A204.1 (cell line): ENCODE results near the gene TUBA4B.
"Not testable (repeated sequence)": the region's sequence is repeated elsewhere in the genome, so short reads cannot be mapped to it uniquely, and the experiment has no call there.

Experiments
- FAIRE-seq: peaks from 2 replicates; lab custom pipeline; 2012; peaks lifted over from hg19 to GRCh38; lab: Jason Lieb, UNC

The TUBA4B gene

GRCh38 chr2:219291910-219292490 lies 39.0 kb downstream of the TUBA4B start:
- no peak for FAIRE-seq

- FAIRE-seq: no peak
Observed at GRCh38 chr2:219292616-219293015, 39.6 kb downstream of the TUBA4B start.

GRCh38 chr2:219293736-219294231 lies 40.7 kb downstream of the TUBA4B start:
- FAIRE-seq: no peak

DNA sequence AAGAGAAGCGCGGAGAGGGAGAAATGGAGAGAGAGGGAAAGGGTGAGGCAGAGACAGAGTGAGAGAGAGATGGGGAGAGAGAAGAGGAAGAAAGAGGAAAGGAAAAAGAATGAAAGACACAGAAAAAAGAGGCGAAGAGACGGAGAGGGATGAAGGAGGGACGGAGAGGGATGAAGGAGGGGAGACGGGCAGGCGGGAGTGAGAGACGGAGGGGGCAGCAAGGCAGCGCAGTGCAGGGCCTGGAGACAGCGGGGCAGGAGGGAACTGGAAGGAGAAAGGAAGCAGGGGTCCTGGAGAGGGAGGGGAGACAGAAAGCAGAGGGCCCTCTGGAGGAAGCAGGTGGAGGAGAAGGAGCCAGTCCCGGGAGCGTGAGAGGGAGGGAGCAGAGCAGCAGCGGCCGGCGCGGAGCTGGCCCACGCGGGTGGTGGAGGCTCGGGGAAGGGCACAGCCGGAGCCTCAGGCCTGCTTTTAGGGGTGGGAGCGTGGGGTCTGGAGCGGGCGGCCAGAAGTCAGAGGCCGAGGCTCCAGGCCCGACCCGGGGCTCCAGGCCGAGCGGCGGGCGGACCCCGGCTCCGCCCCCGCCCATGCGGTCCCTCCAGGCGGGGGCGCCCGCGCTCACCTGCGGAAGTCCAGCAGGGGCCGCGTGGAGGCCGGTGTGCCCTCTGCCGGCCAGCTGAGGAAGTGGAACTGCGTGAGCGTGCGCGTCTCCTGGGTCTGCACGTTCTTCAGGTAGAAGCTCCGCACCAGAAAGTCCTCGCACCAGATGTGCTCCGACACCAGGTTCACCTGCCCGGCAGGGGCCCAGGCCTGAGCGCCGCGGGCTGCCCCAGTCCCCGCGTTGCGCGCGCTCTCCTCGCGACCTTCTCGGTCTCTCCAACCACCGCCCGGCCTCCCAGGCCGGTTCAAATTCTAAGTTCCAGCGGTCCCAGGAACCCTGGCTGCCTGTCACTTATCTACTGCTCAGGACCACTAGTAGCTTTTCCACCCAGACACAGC lies 41.6 kb downstream of the TUBA4B start:
- FAIRE-seq: no peak

- no peak for FAIRE-seq
Observed at GRCh38 chr2:219296142-219296541, 43.1 kb downstream of the TUBA4B start.

DNA sequence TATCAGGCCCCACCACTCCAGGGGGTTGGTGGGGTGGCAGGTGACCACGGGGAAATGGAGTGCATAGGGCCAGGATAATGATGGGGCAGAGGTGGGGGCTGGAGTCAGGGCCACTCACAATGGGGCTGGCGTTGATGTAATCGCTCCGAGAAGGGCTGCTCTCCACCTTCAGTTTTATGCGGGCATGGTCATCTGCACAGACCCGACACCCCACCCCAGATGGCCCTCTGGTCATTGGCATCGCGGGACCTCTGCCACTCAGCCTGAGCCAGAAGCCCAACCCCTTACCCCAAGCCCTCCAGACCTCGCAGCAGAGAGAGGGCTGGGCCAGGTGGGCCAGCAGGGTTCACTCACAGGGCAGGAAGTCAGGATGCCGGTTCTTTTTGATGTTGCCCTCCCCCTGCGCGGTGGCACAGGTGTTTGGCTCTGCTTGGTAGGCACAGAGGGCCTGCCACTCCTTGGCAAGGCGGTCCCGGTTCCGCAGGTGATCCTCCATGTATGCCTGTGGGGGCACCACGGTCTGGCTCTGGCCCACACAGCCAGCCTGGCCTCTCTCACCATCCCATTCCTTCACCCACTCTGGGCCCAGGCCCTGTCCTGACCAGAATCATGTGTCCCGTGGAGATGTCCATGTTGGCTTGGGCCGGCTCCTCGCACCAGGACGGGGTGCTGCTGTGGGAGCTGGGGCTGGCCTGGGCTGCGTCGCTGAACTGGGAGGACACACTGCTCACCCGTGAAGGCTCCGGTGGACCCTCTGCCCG lies 43.8 kb downstream of the TUBA4B start:
- FAIRE-seq: no peak

- no peak for FAIRE-seq
Observed at GRCh38 chr2:219297766-219298456, 44.9 kb downstream of the TUBA4B start.

- FAIRE-seq: no peak
Observed at GRCh38 chr2:219298759-219299371, 45.8 kb downstream of the TUBA4B start.

- no peak for FAIRE-seq
Observed at GRCh38 chr2:219299372-219299760, 46.3 kb downstream of the TUBA4B start.

GRCh38 chr2:219300022-219300421 lies 47.0 kb downstream of the TUBA4B start:
- FAIRE-seq: no peak

- no peak for FAIRE-seq
Observed at GRCh38 chr2:219302412-219302968, 49.4 kb downstream of the TUBA4B start.

- FAIRE-seq: no peak
Observed at GRCh38 chr2:219304223-219304622, 51.2 kb downstream of the TUBA4B start.

DNA sequence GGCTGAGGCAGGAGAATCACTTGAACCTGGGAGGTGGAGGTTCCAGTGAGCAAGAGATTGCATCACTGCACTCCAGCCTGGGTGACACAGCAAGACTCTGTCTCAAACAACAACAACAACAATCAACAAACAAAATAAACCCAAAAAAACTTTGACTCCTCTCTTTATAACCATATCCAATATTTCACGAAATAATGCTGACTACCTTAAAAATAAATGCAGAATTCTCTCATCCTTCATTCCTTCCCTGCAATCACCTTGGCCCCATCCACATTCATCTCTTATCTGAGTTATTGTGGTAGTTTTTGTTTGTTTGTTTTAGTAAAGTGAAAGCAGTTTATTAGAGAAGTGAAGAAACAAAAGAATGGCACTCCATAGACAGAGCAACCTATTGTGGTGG lies 53.0 kb downstream of the TUBA4B start:
- FAIRE-seq: no peak

DNA sequence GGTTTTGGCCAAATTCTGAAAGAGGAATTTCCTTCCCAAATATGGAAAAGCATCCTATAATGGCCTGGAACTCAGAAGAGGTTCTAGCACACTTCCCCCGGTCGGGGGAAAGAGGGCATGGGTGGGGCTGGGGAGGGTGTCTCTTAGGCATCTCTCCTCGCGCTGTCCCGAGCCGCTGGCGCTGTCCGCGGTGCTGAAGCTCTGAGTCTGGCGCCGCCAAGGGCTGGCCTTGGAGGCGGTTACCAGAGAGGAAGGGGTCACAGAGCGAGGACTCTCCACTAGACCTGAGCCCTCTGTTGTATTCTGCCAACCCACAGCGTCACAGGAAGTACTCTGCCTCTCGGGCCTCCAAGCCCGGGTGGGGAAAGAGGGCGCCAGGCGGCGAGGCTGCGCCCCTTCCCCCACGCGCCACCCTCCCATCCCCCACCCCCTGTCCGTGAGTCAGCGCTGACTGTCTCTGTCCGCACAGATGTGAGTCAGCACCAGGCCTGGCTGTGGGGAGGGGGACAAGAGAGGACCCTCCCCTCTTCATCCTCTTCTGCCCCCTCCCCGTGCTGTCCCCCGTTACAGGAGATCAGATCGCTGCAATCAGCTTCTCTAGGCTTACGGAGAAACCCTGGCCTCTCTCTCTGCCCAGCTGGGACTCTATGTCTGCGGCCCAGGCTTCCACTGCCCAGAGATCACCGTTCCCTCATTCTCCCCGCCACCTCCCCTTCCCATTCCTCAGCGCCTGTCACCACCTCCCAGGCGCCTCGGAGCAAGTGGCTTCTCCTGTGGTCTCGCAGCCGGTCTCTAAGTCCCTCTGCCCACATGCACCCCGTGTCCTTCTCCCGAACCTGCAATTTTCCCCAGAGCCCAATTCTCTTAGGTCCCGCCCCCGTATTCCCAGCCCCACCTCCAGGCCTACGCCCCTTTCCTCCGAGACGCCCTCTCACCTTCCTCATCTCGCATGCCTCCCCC lies 55.4 kb downstream of the TUBA4B start:
- FAIRE-seq: no peak

DNA sequence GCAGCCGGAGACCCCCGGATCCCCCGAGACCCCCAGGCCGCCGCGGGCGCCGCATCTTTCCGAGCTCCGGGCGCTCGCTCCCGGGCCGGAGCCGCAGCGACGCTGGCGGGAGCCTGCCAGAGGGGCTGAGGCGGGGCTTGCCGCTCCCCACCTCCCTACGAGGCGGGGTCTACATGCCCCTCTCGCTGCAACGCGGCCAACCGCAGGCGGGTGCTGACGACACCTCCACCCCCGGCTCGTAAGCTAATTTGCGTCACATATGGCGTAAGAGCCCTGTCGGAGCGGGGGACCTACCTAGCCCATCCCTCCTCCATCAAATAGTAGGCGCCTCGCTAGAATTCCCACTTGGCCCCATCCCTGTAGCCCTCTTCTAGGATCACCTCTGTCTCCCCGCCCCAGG lies 56.2 kb downstream of the TUBA4B start, which contains the start of gene PTPRN:
Gene PTPRN, minus strand, starts transcription at position 124 of the 400 bp plus-strand sequence. Its CDS starts 69 bp downstream, at position 55.
- no peak for FAIRE-seq

DNA sequence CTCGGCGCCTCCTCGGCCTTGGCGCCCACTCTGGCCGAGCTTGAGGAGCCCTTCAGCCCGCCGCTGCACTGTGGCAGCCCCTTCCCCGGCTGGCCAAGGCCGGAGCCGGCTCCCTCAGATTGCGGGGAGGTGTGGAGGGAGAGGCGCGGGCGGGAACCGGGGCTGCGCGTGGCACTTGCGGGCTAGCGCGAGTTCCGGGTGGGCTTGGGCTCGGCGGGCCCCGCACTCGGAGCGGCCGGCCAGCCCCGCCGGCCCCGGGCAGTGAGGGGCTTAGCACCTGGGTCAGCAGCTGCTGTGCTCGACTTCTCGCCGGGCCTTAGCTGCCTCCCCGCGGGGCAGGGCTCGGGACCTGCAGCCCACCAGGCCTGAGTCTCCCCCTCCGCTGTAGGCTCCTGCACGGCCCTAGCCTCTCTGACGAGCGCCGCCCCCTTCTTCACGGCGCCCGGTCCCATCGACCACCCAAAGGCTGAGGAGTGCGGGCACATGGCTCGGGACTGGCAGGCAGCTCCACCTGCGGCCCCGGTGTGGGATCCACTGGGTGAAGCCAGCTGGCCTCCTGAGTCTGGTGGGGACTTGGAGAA lies 59.7 kb downstream of the TUBA4B start:
- FAIRE-seq: not testable (repeated sequence)

DNA sequence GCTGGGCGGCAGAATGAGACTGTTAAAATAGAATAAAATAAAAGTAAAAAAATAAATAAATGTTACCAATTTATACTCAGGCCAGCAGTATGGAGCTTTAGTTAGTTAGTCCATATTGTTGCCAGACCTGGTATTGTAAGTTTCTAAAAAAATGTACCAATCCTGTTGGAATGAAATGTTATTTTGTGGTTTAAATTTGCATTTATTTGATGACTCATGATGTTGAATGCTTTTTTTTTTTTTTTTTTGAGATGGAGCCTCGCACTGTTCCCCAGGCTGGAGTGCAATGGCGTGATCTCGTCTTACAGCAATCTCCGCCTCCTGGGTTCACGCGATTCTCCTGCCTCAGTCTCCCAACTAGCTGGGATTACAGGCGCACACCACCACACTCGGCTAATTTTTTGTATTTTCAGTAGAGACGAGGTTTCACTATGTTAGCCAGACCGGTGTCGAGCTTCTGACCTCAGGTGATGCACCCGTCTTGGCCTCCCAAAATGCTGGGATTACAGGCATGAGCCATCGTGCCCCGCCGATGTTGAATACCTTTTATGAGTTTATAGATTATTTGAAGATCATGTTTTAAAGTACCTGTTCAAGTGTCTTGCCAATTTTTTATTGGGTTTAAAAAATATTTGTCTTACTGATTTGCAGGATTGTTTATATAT lies 61.9 kb downstream of the TUBA4B start:
- FAIRE-seq: no peak
